GM23338 (cell line): ENCODE data around the gene TPBG. TPM values are rescaled to one million over a fixed set of nuclear protein-coding genes. Genes with fewer than 3 reads are reported as not detected.
A peak's percentile ranks its signal among the peaks of the same experiment; 100 is the strongest.
"Not testable (repeated sequence)": the region's sequence is repeated elsewhere in the genome, so short reads cannot be mapped to it uniquely, and the experiment has no call there.

ENCODE experiments used
- ATAC-seq: fragments of 200-7000 bp; cut with Tn5 transposase; 3 replicates; pipeline ENCODE4 v1.9.1; 2020
- DNase-seq: peaks from one replicate; pipeline ENCODE4 v3.0.0-alpha.2; 2015; ENCODE audit warnings: low spot score
- H2AFZ ChIP-seq: fragments of 200-600 bp; sonication (generic); 2 replicates; pipeline ENCODE4 v1.8.0; 2016; ENCODE audit warnings: antibody characterized with exemption, mild to moderate bottlenecking, moderate library complexity
- H3F3A ChIP-seq: fragments of 200-600 bp; sonication (generic); replicated peaks from 2 replicates; pipeline ENCODE4 v1.8.0; 2017; ENCODE audit warnings: antibody characterized with exemption, mixed run types, low read depth
- H3K27ac ChIP-seq: fragments of 200-600 bp; sonication (generic); 2 replicates; pipeline ENCODE4 v1.6.1; 2016; ENCODE audit warnings: low read depth
- H3K27me3 ChIP-seq: fragments of 200-600 bp; sonication (generic); 2 replicates; pipeline ENCODE4 v1.8.0; 2016; ENCODE audit warnings: mild to moderate bottlenecking, mixed run types, moderate library complexity; ENCODE audit not compliant: insufficient read depth
- H3K36me3 ChIP-seq: fragments of 200-600 bp; sonication (generic); 2 replicates; pipeline ENCODE4 v1.8.0; 2016; ENCODE audit warnings: mild to moderate bottlenecking; ENCODE audit not compliant: insufficient read depth
- H3K4me1 ChIP-seq: fragments of 200-600 bp; sonication (generic); 2 replicates; pipeline ENCODE4 v1.8.0; 2016; ENCODE audit warnings: mild to moderate bottlenecking, moderate library complexity; ENCODE audit not compliant: insufficient read depth
- H3K4me2 ChIP-seq: fragments of 200-600 bp; sonication (generic); 2 replicates; pipeline ENCODE4 v1.7.1; 2017; ENCODE audit warnings: mixed run types
- H3K4me3 ChIP-seq: fragments of 200-600 bp; sonication (generic); 2 replicates; pipeline ENCODE4 v1.6.1; 2016; ENCODE audit warnings: mixed run types
- H3K79me2 ChIP-seq: fragments of 200-600 bp; sonication (generic); replicated peaks from 2 replicates; pipeline ENCODE4 v1.8.0; 2017; ENCODE audit warnings: mild to moderate bottlenecking; ENCODE audit not compliant: insufficient read depth
- H3K9me2 ChIP-seq: fragments of 200-600 bp; sonication (generic); 2 replicates; pipeline ENCODE4 v1.8.0; 2017; ENCODE audit not compliant: insufficient read depth
- H4K20me1 ChIP-seq: fragments of 200-600 bp; sonication (generic); replicated peaks from 2 replicates; pipeline ENCODE4 v1.8.0; 2017; ENCODE audit warnings: mild to moderate bottlenecking; ENCODE audit not compliant: insufficient read depth
- H3K27ac Mint-ChIP-seq: 2 replicates; pipeline ENCODE4 v1.8.0; 2020; ENCODE audit warnings: inconsistent platforms, mild to moderate bottlenecking, moderate library complexity, mixed read lengths
- H3K27me3 Mint-ChIP-seq: 3 replicates; pipeline ENCODE4 v1.8.0; 2022; ENCODE audit warnings: low read depth, mild to moderate bottlenecking, moderate library complexity, mixed read lengths, inconsistent platforms; ENCODE audit not compliant: insufficient read depth, poor library complexity
- H3K36me3 Mint-ChIP-seq: 3 replicates; pipeline ENCODE4 v1.8.0; 2021; ENCODE audit warnings: low read depth, mild to moderate bottlenecking, inconsistent platforms, moderate library complexity, mixed read lengths
- H3K4me1 Mint-ChIP-seq: 3 replicates; pipeline ENCODE4 v1.8.0; 2020; ENCODE audit warnings: mild to moderate bottlenecking, inconsistent platforms, mixed read lengths
- H3K4me3 Mint-ChIP-seq: 3 replicates; pipeline ENCODE4 v1.8.0; 2021; ENCODE audit warnings: moderate library complexity, mild to moderate bottlenecking, inconsistent platforms, mixed read lengths
- H3K9me3 Mint-ChIP-seq: 3 replicates; pipeline ENCODE4 v1.8.0; 2020; ENCODE audit warnings: moderate library complexity, mild to moderate bottlenecking, inconsistent platforms, mixed read lengths
- CTCF ChIP-seq, 2 experiments: fragments of 200-600 bp in 1 of 2; sonication (generic) in 1 of 2; conservative IDR thresholded peaks; 2 replicates each; pipeline versions ENCODE4 v1.5.1 to v1.6.1; 2016 to 2017; ENCODE audit warnings: antibody characterized with exemption in 2 of 2, low read depth in 2 of 2, mild to moderate bottlenecking in 2 of 2, moderate library complexity in 1 of 2
- ETS1 ChIP-seq: IDR thresholded peaks from 2 replicates; pipeline ENCODE4 v1.6.1; 2016; ENCODE audit warnings: antibody characterized with exemption
- EZH2 ChIP-seq: fragments of 200-600 bp; sonication (generic); IDR thresholded peaks from one replicate; pipeline ENCODE4 v1.8.0; 2017; ENCODE audit warnings: antibody characterized with exemption, mild to moderate bottlenecking, low read depth; ENCODE audit not compliant: unreplicated experiment
- NANOG ChIP-seq: IDR thresholded peaks from 2 replicates; pipeline ENCODE4 v1.6.1; 2016; ENCODE audit warnings: antibody characterized with exemption, borderline replicate concordance
- POLR2AphosphoS5 ChIP-seq: IDR thresholded peaks from 2 replicates; pipeline ENCODE4 v1.6.1; 2016; ENCODE audit warnings: antibody characterized with exemption, low read depth
- ZNF114 ChIP-seq: fragments of 250-450 bp; sonication (Bioruptor Pico); IDR thresholded peaks from 2 replicates; pipeline ENCODE4 v1.5.0; 2020; ENCODE audit warnings: mild to moderate bottlenecking, moderate library complexity
- ZNF331 ChIP-seq: fragments of 250-450 bp; sonication (Bioruptor Pico); IDR thresholded peaks from 2 replicates; pipeline ENCODE4 v1.5.0; 2020; ENCODE audit warnings: low read depth, mild to moderate bottlenecking, moderate library complexity
- polyA plus RNA-seq: library from polyadenylated mRNA; unstranded; fragments of >200 nt; fragmentation: Nextera tagmentation; extraction: Ambion mirVana; gene quantifications from 2 replicates; pipeline ENCODE4 v1.2.1, GENCODE V29; 2016
- total RNA-seq: library from RNA; depleted of rRNA; stranded (reverse); fragments of >200 nt; shearing (Covaris generic); gene quantifications from 2 replicates; pipeline ENCODE4 v1.2.3, GENCODE V29; 2014
- TF ChIP-seq, protein P1 (sequence below): IDR thresholded peaks from one replicate; pipeline ENCODE4 v1.6.1; 2018; ENCODE audit warnings: antibody characterized with exemption; ENCODE audit not compliant: unreplicated experiment

TPBG gene
- total and polyA plus RNA-seq, 2 experiments from 2014 or later: 22.1 to 33.0 TPM

DNA sequence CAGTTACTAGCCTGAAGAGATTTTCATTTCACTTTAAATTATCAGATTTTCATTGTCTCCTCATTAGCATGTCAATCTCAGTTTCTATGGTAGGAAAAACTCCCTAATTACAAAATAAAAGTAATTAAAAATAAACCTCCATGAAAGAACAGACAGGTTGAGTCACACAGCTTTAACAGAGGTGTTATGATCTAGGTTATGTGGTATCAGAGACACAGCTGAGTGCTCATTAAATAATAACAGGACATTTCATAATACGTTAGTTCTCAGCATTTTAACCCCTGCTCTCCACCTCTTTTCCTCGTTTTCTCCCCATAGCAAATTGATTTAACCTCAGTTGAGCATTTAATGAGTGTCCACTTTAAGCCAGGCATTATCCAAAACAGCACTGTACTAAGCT lies 21.9 kb downstream of the TPBG start (continued):
- TF ChIP-seq CTCF (conservative IDR thresholded peaks at IDR 0.05; ENCODE audit: low read depth in 2 of 2) (no peak), EZH2 (no peak), ZNF114 (CRISPR knock-in tag) (no peak), ETS1 (no peak), POLR2AphosphoS5 (no peak), NANOG (no peak), ZNF331 (no peak)

DNA sequence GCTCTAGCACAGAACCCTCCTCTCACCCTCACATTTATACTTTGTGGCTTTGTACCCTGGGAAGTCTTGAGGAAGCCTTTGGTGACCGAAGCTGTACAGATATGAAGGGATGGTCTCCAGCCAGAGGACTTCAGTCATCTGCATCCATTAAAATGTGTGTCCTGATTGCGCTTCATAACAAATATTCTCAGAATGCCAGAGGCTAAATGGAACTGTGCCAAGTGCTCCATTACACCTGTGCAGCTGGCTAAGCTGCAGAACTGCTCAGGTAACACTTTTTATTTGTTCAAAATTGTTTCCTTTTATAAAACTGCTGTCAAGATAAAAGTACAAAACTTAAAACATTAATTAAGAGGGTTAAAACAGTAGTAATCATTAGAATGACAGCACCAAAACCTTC lies 22.3 kb downstream of the TPBG start:
- no peaks in the 10 kb centered on the region for H3K27me3 Mint-ChIP-seq
- no peaks in the 10 kb centered on the region for H3K27me3 ChIP-seq

DNA sequence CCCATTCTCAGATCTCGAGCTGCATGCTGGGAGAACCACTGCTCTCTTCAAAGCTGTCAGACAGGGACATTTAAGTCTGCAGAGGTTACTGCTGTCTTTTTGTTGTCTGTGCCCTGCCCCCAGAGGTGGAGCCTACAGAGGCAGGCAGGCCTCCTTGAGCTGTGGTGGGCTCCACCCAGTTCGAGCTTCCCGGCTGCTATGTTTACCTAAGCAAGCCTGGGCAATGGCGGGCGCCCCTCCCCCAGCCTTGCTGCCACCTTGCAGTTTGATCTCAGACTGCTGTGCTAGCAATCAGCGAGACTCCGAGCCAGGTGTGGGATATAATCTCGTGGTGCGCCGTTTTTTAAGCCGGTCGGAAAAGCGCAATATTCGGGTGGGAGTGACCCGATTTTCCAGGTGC lies 31.2 kb downstream of the TPBG start:
- H3K4me3 Mint-ChIP-seq, H3K9me2 ChIP-seq, H3K9me3 Mint-ChIP-seq, H3F3A ChIP-seq, H3K36me3 Mint-ChIP-seq, DNase-seq, H3K27me3 ChIP-seq, ATAC-seq, H3K27me3 Mint-ChIP-seq, H3K79me2 ChIP-seq, H3K27ac ChIP-seq, H4K20me1 ChIP-seq, H3K4me2 ChIP-seq, H3K36me3 ChIP-seq, H3K4me3 ChIP-seq: not testable (repeated sequence)
- H3K4me1 ChIP-seq: 0 out of 2 replicates have a peak, but pooled peaks cover 19% of the 10 kb centered on the region
- H3K27ac Mint-ChIP-seq: 0 out of 2 replicates have a peak overlapping the region, but pooled peaks have one; percentile 83
- peak overlapping the region; percentile 30; the same call in 1 of the 2 replicates for H2AFZ ChIP-seq
- peaks cover 25% of the 10 kb centered on the region for H3K4me1 Mint-ChIP-seq

More for the DNA sequence above, 22.3 kb downstream of the TPBG start:
- TF ChIP-seq, protein P1, sequence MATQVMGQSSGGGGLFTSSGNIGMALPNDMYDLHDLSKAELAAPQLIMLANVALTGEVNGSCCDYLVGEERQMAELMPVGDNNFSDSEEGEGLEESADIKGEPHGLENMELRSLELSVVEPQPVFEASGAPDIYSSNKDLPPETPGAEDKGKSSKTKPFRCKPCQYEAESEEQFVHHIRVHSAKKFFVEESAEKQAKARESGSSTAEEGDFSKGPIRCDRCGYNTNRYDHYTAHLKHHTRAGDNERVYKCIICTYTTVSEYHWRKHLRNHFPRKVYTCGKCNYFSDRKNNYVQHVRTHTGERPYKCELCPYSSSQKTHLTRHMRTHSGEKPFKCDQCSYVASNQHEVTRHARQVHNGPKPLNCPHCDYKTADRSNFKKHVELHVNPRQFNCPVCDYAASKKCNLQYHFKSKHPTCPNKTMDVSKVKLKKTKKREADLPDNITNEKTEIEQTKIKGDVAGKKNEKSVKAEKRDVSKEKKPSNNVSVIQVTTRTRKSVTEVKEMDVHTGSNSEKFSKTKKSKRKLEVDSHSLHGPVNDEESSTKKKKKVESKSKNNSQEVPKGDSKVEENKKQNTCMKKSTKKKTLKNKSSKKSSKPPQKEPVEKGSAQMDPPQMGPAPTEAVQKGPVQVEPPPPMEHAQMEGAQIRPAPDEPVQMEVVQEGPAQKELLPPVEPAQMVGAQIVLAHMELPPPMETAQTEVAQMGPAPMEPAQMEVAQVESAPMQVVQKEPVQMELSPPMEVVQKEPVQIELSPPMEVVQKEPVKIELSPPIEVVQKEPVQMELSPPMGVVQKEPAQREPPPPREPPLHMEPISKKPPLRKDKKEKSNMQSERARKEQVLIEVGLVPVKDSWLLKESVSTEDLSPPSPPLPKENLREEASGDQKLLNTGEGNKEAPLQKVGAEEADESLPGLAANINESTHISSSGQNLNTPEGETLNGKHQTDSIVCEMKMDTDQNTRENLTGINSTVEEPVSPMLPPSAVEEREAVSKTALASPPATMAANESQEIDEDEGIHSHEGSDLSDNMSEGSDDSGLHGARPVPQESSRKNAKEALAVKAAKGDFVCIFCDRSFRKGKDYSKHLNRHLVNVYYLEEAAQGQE: no peak
- Mint-ChIP-seq H3K36me3 (no peaks in the 10 kb centered on the region), H3K4me1 (peaks cover 32% of the 10 kb centered on the region), H3K27ac (no peak overlapping the region), H3K4me3 (no peak overlapping the region), H3K9me3 (no peaks in the 10 kb centered on the region)
- Histone ChIP-seq H3K4me3 (no peak overlapping the region), H3K9me2 (no peaks in the 10 kb centered on the region), H3K4me2 (no peak overlapping the region), H3K4me1 (peaks cover 23% of the 10 kb centered on the region), H3K27ac (no peak overlapping the region), H2AFZ (no peak overlapping the region), H3F3A (no peaks in the 10 kb centered on the region), H4K20me1 (no peaks in the 10 kb centered on the region), H3K36me3 (no peaks in the 10 kb centered on the region), H3K79me2 (no peaks in the 10 kb centered on the region)
- ATAC-seq (no peak), DNase-seq (no peak)
